HEK293 (cell line): ENCODE data around the gene ZFP36.

Experiments used
- GLIS1 ChIP-seq: fragments of 450-650 bp; formaldehyde crosslinking; IDR thresholded peaks from 2 replicates; pipeline ENCODE4 v1.5.1; 2016; ENCODE audit warnings: missing biosample characterization, missing genetic modification characterization
- INSM2 ChIP-seq: fragments of 450-650 bp; formaldehyde crosslinking; IDR thresholded peaks from 2 replicates; pipeline ENCODE4 v1.5.1; 2016; ENCODE audit warnings: missing biosample characterization, missing genetic modification characterization
- KLF9 ChIP-seq: fragments of 450-650 bp; formaldehyde crosslinking; IDR thresholded peaks from 2 replicates; pipeline ENCODE4 v1.5.1; 2016; ENCODE audit warnings: missing biosample characterization, missing genetic modification characterization, low read depth
- PRDM6 ChIP-seq: fragments of 450-650 bp; formaldehyde crosslinking; IDR thresholded peaks from 2 replicates; pipeline ENCODE4 v1.5.1; 2017; ENCODE audit warnings: missing biosample characterization, missing genetic modification characterization
- SCRT2 ChIP-seq: fragments of 450-650 bp; formaldehyde crosslinking; IDR thresholded peaks from 2 replicates; pipeline ENCODE4 v1.5.1; 2016; ENCODE audit warnings: missing biosample characterization, missing genetic modification characterization
- SETDB1 ChIP-seq: IDR thresholded peaks from one replicate; pipeline ENCODE4 v1.6.1; 2017; ENCODE audit warnings: mild to moderate bottlenecking, low read length, moderate library complexity, mixed read lengths; ENCODE audit not compliant: insufficient read length
- SP2 ChIP-seq: fragments of 450-650 bp; formaldehyde crosslinking; IDR thresholded peaks from 2 replicates; pipeline ENCODE4 v1.5.1; 2016; ENCODE audit warnings: missing biosample characterization, missing genetic modification characterization
- ZBTB44 ChIP-seq: fragments of 450-650 bp; IDR thresholded peaks from 2 replicates; pipeline ENCODE4 v1.5.1; 2018; ENCODE audit warnings: missing biosample characterization, mild to moderate bottlenecking, missing genetic modification characterization
- ZBTB7A ChIP-seq: fragments of 450-650 bp; formaldehyde crosslinking; IDR thresholded peaks from 2 replicates; pipeline ENCODE4 v1.5.1; 2016; ENCODE audit warnings: low read depth, missing biosample characterization, missing genetic modification characterization
- ZFHX2 ChIP-seq: fragments of 450-650 bp; formaldehyde crosslinking; conservative IDR thresholded peaks from 2 replicates; pipeline ENCODE4 v1.5.1; 2016; ENCODE audit warnings: missing biosample characterization, missing genetic modification characterization
- ZNF18 ChIP-seq: fragments of 450-650 bp; formaldehyde crosslinking; IDR thresholded peaks from 2 replicates; pipeline ENCODE4 v1.5.1; 2016; ENCODE audit warnings: missing biosample characterization, missing genetic modification characterization
- ZNF211 ChIP-seq: fragments of 450-650 bp; formaldehyde crosslinking; IDR thresholded peaks from 2 replicates; pipeline ENCODE4 v1.5.1; 2016; ENCODE audit warnings: low read depth, missing biosample characterization, missing genetic modification characterization
- ZNF221 ChIP-seq: fragments of 450-650 bp; formaldehyde crosslinking; IDR thresholded peaks from 2 replicates; pipeline ENCODE4 v1.5.1; 2017; ENCODE audit warnings: missing biosample characterization, missing genetic modification characterization, borderline replicate concordance
- ZNF266 ChIP-seq: fragments of 450-650 bp; formaldehyde crosslinking; IDR thresholded peaks from 2 replicates; pipeline ENCODE4 v1.5.1; 2016; ENCODE audit warnings: missing biosample characterization, missing genetic modification characterization, low read depth
- ZNF280C ChIP-seq: fragments of 450-650 bp; formaldehyde crosslinking; IDR thresholded peaks from 2 replicates; pipeline ENCODE4 v1.5.1; 2016; ENCODE audit warnings: missing biosample characterization, missing genetic modification characterization
- ZNF311 ChIP-seq: fragments of 450-650 bp; formaldehyde crosslinking; IDR thresholded peaks from 2 replicates; pipeline ENCODE4 v1.5.1; 2017; ENCODE audit warnings: missing biosample characterization, missing genetic modification characterization, borderline replicate concordance
- ZNF350 ChIP-seq: fragments of 450-650 bp; formaldehyde crosslinking; IDR thresholded peaks from 2 replicates; pipeline ENCODE4 v1.5.0; 2017; ENCODE audit warnings: missing biosample characterization, mild to moderate bottlenecking, missing genetic modification characterization
- ZNF449 ChIP-seq: fragments of 450-650 bp; formaldehyde crosslinking; IDR thresholded peaks from 2 replicates; pipeline ENCODE4 v1.5.1; 2017; ENCODE audit warnings: missing biosample characterization, mild to moderate bottlenecking, missing genetic modification characterization, moderate library complexity
- ZNF514 ChIP-seq: fragments of 450-650 bp; formaldehyde crosslinking; IDR thresholded peaks from 2 replicates; pipeline ENCODE4 v1.5.1; 2016; ENCODE audit warnings: missing biosample characterization, missing genetic modification characterization
- ZNF560 ChIP-seq: fragments of 450-650 bp; formaldehyde crosslinking; IDR thresholded peaks from 2 replicates; pipeline ENCODE4 v1.5.1; 2017; ENCODE audit warnings: missing biosample characterization, missing genetic modification characterization, borderline replicate concordance
- ZNF76 ChIP-seq: fragments of 450-650 bp; formaldehyde crosslinking; IDR thresholded peaks from 2 replicates; pipeline ENCODE4; 2016; ENCODE audit warnings: low read depth, missing biosample characterization, missing genetic modification characterization, borderline replicate concordance
- ZNF785 ChIP-seq: fragments of 450-650 bp; formaldehyde crosslinking; IDR thresholded peaks from 2 replicates; pipeline ENCODE4 v1.5.1; 2016; ENCODE audit warnings: missing biosample characterization, missing genetic modification characterization
- ZNF843 ChIP-seq: fragments of 450-650 bp; formaldehyde crosslinking; IDR thresholded peaks from 2 replicates; pipeline ENCODE4 v1.5.1; 2016; ENCODE audit warnings: missing biosample characterization, missing genetic modification characterization
- ZSCAN4 ChIP-seq: fragments of 450-650 bp; formaldehyde crosslinking; IDR thresholded peaks from 2 replicates; pipeline ENCODE4 v1.5.1; 2017; ENCODE audit warnings: missing biosample characterization, missing genetic modification characterization
- ZSCAN5A ChIP-seq: fragments of 450-650 bp; formaldehyde crosslinking; IDR thresholded peaks from 2 replicates; pipeline ENCODE4 v1.5.1; 2016; ENCODE audit warnings: missing biosample characterization, missing genetic modification characterization

The ZFP36 gene

GRCh38 chr19:39430675-39431593 lies 24.3 kb downstream of the ZFP36 start (continued):
- TF ChIP-seq ZNF211: no peak
- peak; percentile 93 for TF ChIP-seq ZNF449 (tag by site-specific recombination)
- TF ChIP-seq SCRT2: no peak
- no peak for TF ChIP-seq ZNF785 (tag by site-specific recombination)
- TF ChIP-seq SP2 (tag by site-specific recombination): peak; percentile 46
- TF ChIP-seq ZSCAN4 (tag by site-specific recombination): no peak
- TF ChIP-seq ZNF843 (tag by site-specific recombination): no peak
- no peak for TF ChIP-seq ZNF514 (tag by site-specific recombination)
- TF ChIP-seq KLF9: no peak
- TF ChIP-seq PRDM6 (tag by site-specific recombination): no peak
- TF ChIP-seq ZFHX2: no peak
- TF ChIP-seq ZNF221: no peak
- TF ChIP-seq ZNF76 (tag by site-specific recombination): peak; percentile 62; the same call in 1 of the 2 replicates
- no peak for TF ChIP-seq ZNF311
- no peak for TF ChIP-seq ZNF18 (tag by site-specific recombination)
- TF ChIP-seq ZNF350 (tag by site-specific recombination): no peak
- TF ChIP-seq ZBTB7A: no peak; the same call in 1 of the 2 replicates
- no peak for TF ChIP-seq ZBTB44 (tag by site-specific recombination)
- TF ChIP-seq INSM2 (tag by site-specific recombination): peak; percentile 56
- no peak for TF ChIP-seq ZNF560
- TF ChIP-seq ZNF280C (tag by site-specific recombination): no peak
- TF ChIP-seq GLIS1 (tag by site-specific recombination): peak; percentile 65
- no peak for TF ChIP-seq ZSCAN5A
- no peak for TF ChIP-seq SETDB1
- no peak for TF ChIP-seq ZNF266 (tag by site-specific recombination)
